GM18951 (cell line): ENCODE results near the gene DAZ3.
"Not testable (repeated sequence)": the region's sequence is repeated elsewhere in the genome, so short reads cannot be mapped to it uniquely, and the experiment has no call there.

ENCODE experiments used
- in situ Hi-C: fragments of 300-500 bp; cut with MboI; formaldehyde crosslinking; loops from one replicate; pipeline ENCODE4 v1.12.0; 2022; ENCODE audit warnings: low sequenced_read_pairs, mixed read lengths, inconsistent platforms; ENCODE audit not compliant: unreplicated experiment

DAZ3 gene

GRCh38 chrY:24813293-24813692 lies at the start of gene DAZ3:
Gene DAZ3 (minus strand): TSS chrY:24813393. CDS start chrY:24813185, 208 bp downstream.
- in situ Hi-C loops: not testable (repeated sequence)

- in situ Hi-C loops: not testable (repeated sequence)
Observed at GRCh38 chrY:24833619-24834018, 20.4 kb upstream of the DAZ3 start, which contains the start of gene DAZ4. Gene DAZ4 (plus strand): TSS chrY:24833919. CDS start chrY:24834127, 208 bp downstream.

- in situ Hi-C loops: not testable (repeated sequence)
Observed at GRCh38 chrY:24825069-24825468, 11.9 kb upstream of the DAZ3 start.

GRCh38 chrY:24824184-24824879 lies 11.1 kb upstream of the DAZ3 start:
- in situ Hi-C loops: not testable (repeated sequence)

- in situ Hi-C loops: not testable (repeated sequence)
Observed at GRCh38 chrY:24821836-24822235, 8.6 kb upstream of the DAZ3 start.
